Endothelial cell of umbilical vein (primary cell): ENCODE data around the gene PKD2L2. TPM values are rescaled to one million over a fixed set of nuclear protein-coding genes. Genes with fewer than 3 reads are reported as not detected.

Experiments used
- BruUV-seq: library from RNA; stranded (reverse); fragments of 400-500 nt; replicated peaks from 2 replicates; lab custom pipeline; 2021; lab: Mats Ljungman, UMichigan
- CTCF ChIA-PET: fragments of 300-600, 350-600 bp; sonication (Branson Sonifier 250); formaldehyde crosslinking; loops from one replicate; lab custom pipeline; 2021; ENCODE audit warnings: antibody characterized with exemption, inconsistent platforms; lab: Charles Lee
- POLR2A ChIA-PET: fragments of 300-600, 350-600 bp; sonication (Branson Sonifier 250); formaldehyde crosslinking; loops from one replicate; lab custom pipeline; 2021; ENCODE audit warnings: antibody characterized with exemption, inconsistent platforms; lab: Charles Lee
- DNase-seq: peaks from one replicate; pipeline ENCODE4 v3.0.0-alpha.2; 2011; ENCODE audit warnings: low read depth, low spot score
- FAIRE-seq: peaks from 2 replicates; lab custom pipeline; 2011; peaks lifted over from hg19 to GRCh38; lab: Jason Lieb, UNC
- H2AFZ ChIP-seq: 2 replicates; pipeline ENCODE4 v1.6.0; 2012; ENCODE audit warnings: low read depth, low read length, control low read depth, inconsistent platforms
- H3K27ac ChIP-seq: 2 replicates; pipeline ENCODE4 v1.5.1; 2011; ENCODE audit warnings: low read depth, mild to moderate bottlenecking, control low read depth, low read length, moderate library complexity; ENCODE audit not compliant: insufficient read depth
- H3K27me3 ChIP-seq, 2 experiments: 2 replicates each; pipeline versions ENCODE4 v1.6.0 to v1.6.1; 2011; ENCODE audit warnings: low read length in 2 of 2, mixed read lengths in 1 of 2; ENCODE audit not compliant: control insufficient read depth in 2 of 2, insufficient read depth in 2 of 2
- H3K36me3 ChIP-seq, 2 experiments: 2 replicates in 1 of 2; 3 replicates in 1 of 2; pipeline ENCODE4 v1.5.1; 2011; ENCODE audit warnings: low read length in 2 of 2, mild to moderate bottlenecking in 1 of 2, moderate library complexity in 1 of 2; ENCODE audit not compliant: control insufficient read depth in 2 of 2, insufficient read depth in 2 of 2; ENCODE audit errors: extremely low read depth in 1 of 2
- H3K4me1 ChIP-seq: 3 replicates; pipeline ENCODE4 v1.5.1; 2011; ENCODE audit warnings: mild to moderate bottlenecking, low read length; ENCODE audit not compliant: control insufficient read depth, insufficient read depth; ENCODE audit errors: extremely low read depth
- H3K4me2 ChIP-seq: 2 replicates; pipeline ENCODE4 v1.6.1; 2011; ENCODE audit warnings: low read length, control low read depth, mixed read lengths; ENCODE audit not compliant: insufficient read depth
- H3K4me3 ChIP-seq, 3 experiments: fragments of 200-600 bp in 1 of 3; sonication (generic), shearing (Covaris generic) in 1 of 3; replicated peaks in 1 of 3; 2 replicates each; pipeline ENCODE4 v1.5.1; 2011 to 2016; ENCODE audit warnings: control low read depth in 3 of 3, low read length in 3 of 3, mild to moderate bottlenecking in 2 of 3, inconsistent platforms in 1 of 3, low read depth in 1 of 3, moderate library complexity in 1 of 3; ENCODE audit not compliant: insufficient read depth in 1 of 3
- H3K79me2 ChIP-seq: 2 replicates; pipeline ENCODE4 v1.6.0; 2012; ENCODE audit warnings: low read length, inconsistent platforms; ENCODE audit not compliant: control insufficient read depth, insufficient read depth
- H3K9ac ChIP-seq: replicated peaks from 2 replicates; pipeline ENCODE3; 2011; ENCODE audit warnings: low read length, control low read depth; ENCODE audit not compliant: insufficient read depth; ENCODE audit errors: extremely low read depth
- H3K9me1 ChIP-seq: replicated peaks from 3 replicates; pipeline ENCODE4 v1.6.0; 2011; ENCODE audit warnings: mild to moderate bottlenecking, low read length; ENCODE audit not compliant: control insufficient read depth, insufficient read depth; ENCODE audit errors: extremely low read depth
- H3K9me3 ChIP-seq: replicated peaks from 2 replicates; pipeline ENCODE4 v1.5.1; 2012; ENCODE audit warnings: low read length, inconsistent platforms; ENCODE audit not compliant: control insufficient read depth, insufficient read depth
- H4K20me1 ChIP-seq: replicated peaks from 2 replicates; pipeline ENCODE3; 2011; ENCODE audit warnings: mild to moderate bottlenecking, low read length; ENCODE audit not compliant: control insufficient read depth, insufficient read depth; ENCODE audit errors: extremely low read depth
- EZH2 ChIP-seq: IDR thresholded peaks from 2 replicates; pipeline ENCODE4 v1.6.1; 2012; ENCODE audit warnings: borderline replicate concordance, low read depth, mild to moderate bottlenecking, moderate library complexity, low read length, inconsistent platforms; ENCODE audit not compliant: severe bottlenecking
- FOS ChIP-seq: IDR thresholded peaks from 2 replicates; pipeline ENCODE4 v1.6.1; 2011; ENCODE audit warnings: mild to moderate bottlenecking, low read length, moderate library complexity, borderline replicate concordance; ENCODE audit not compliant: insufficient read depth
- GATA2 ChIP-seq: IDR thresholded peaks from 2 replicates; pipeline ENCODE4 v1.7.0; 2011; ENCODE audit warnings: low read depth, mild to moderate bottlenecking, moderate library complexity, mixed read lengths, low read length; ENCODE audit not compliant: insufficient read length, insufficient read depth
- JUN ChIP-seq: IDR thresholded peaks from 2 replicates; pipeline ENCODE4 v1.6.1; 2011; ENCODE audit warnings: borderline replicate concordance, low read depth; ENCODE audit not compliant: insufficient read length, insufficient read depth
- MYC ChIP-seq: IDR thresholded peaks from one replicate; pipeline ENCODE4 v1.6.1; 2011; ENCODE audit warnings: mild to moderate bottlenecking, low read depth, low read length
- POLR2A ChIP-seq: IDR thresholded peaks from 2 replicates; pipeline ENCODE4 v1.6.1; 2012; ENCODE audit warnings: low read depth, mild to moderate bottlenecking, control low read depth, low read length
- POLR2AphosphoS5 ChIP-seq: IDR thresholded peaks from 2 replicates; pipeline ENCODE4 v1.6.1; 2012; ENCODE audit warnings: low read depth, mild to moderate bottlenecking, control low read depth, low read length, moderate library complexity; ENCODE audit not compliant: insufficient read depth
- dilution Hi-C: fragments of 300-500 bp; cut with MboI; formaldehyde crosslinking; loops from one replicate; pipeline ENCODE4 v1.15.0; 2019; ENCODE audit warnings: low sequenced_read_pairs; ENCODE audit not compliant: extremely low pct_ligation_motif_present
- intact Hi-C: fragments of 100-400 bp; cut with micrococcal nuclease; formaldehyde crosslinking; loops from one replicate; pipeline ENCODE4 v1.10.0; 2022
- polyA plus RNA-seq, 4 experiments: library from polyadenylated mRNA; depleted of rRNA in 3 of 4; stranded (reverse) in 3 of 4; unstranded in 1 of 4; fragments of >200 nt; gene quantifications; 2 replicates each; pipeline versions ENCODE4 v1.2.1 to v1.2.3, GENCODE V29; 2011 to 2012; ENCODE audit warnings: missing spikeins in 1 of 4
- total RNA-seq: library from RNA; stranded (reverse); gene quantifications from 2 replicates; pipeline ENCODE4 v1.2.3, GENCODE V29; 2021
- TF ChIP-seq, protein P1 (sequence below): IDR thresholded peaks from 2 replicates; pipeline ENCODE4 v1.6.1; 2011; ENCODE audit not compliant: insufficient read depth, insufficient read length
- TF ChIP-seq, protein P2 (sequence below), 2 donors: IDR thresholded peaks; 1 replicate in 1 of 2; 2 replicates in 1 of 2; pipeline ENCODE4 v1.5.1; 2011; ENCODE audit warnings: low read length in 2 of 2, mild to moderate bottlenecking in 2 of 2, moderate library complexity in 2 of 2, control low read depth in 1 of 2, inconsistent platforms in 1 of 2, low read depth in 1 of 2; ENCODE audit not compliant: insufficient read depth in 1 of 2; ENCODE audit errors: extremely low read depth in 1 of 2

Gene PKD2L2
- total and polyA plus RNA-seq, 2 donors (not counting 3 experiments of a cell fraction or from before 2014, with no cell fraction given), result not detected

DNA sequence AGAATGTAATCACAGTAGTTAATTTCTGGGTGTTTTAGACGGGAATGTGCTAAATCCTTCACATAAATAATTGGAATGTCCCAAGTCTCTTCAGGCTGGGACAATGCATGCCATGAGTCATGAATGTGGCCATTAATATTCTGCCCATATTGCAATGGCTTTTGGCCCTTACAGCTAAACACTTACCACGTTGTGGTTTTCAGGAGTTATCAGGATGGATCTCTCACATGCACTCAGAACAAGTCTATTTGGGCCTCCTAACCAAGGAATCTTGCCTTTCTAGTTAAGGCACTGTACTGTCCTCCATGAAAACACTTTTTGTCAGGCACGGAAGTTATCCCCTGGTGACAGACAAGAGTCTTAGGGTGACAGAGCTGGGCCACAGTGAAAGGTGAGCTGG lies 32.7 kb downstream of the PKD2L2 start:
- Histone ChIP-seq H3K27ac (no peak overlapping the region), H2AFZ (no peak overlapping the region), H3K79me2 (no peaks in the 10 kb centered on the region), H3K4me2 (no peak overlapping the region), H4K20me1 (no peaks in the 10 kb centered on the region), H3K9me3 (no peaks in the 10 kb centered on the region), H3K36me3 (no peaks in the 10 kb centered on the region), H3K9me1 (no peaks in the 10 kb centered on the region), H3K4me1 (peaks cover 9% of the 10 kb centered on the region), H3K27me3 (no peaks in the 10 kb centered on the region), H3K4me3 (no peak overlapping the region), H3K9ac (no peak overlapping the region)
- FAIRE-seq (no peak), DNase-seq (no peak)
- intact Hi-C loops (no loop called here), dilution Hi-C loops (no loop called here)
- ChIA-PET CTCF (interaction anchor here (1.3 kb wide), 1 partner anchor 143 kb away, joined by 4 read pairs; no protein-coding TSS in a partner anchor), POLR2A (no interaction called here)
- no TSS peak for BruUV-seq
- TF ChIP-seq FOS (no peak), EZH2 (no peak), POLR2A (no peak), MYC (no peak), GATA2 (no peak), POLR2AphosphoS5 (no peak), JUN (no peak)
- TF ChIP-seq, protein P1, sequence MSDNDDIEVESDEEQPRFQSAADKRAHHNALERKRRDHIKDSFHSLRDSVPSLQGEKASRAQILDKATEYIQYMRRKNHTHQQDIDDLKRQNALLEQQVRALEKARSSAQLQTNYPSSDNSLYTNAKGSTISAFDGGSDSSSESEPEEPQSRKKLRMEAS, result no peak
- TF ChIP-seq, protein P2, sequence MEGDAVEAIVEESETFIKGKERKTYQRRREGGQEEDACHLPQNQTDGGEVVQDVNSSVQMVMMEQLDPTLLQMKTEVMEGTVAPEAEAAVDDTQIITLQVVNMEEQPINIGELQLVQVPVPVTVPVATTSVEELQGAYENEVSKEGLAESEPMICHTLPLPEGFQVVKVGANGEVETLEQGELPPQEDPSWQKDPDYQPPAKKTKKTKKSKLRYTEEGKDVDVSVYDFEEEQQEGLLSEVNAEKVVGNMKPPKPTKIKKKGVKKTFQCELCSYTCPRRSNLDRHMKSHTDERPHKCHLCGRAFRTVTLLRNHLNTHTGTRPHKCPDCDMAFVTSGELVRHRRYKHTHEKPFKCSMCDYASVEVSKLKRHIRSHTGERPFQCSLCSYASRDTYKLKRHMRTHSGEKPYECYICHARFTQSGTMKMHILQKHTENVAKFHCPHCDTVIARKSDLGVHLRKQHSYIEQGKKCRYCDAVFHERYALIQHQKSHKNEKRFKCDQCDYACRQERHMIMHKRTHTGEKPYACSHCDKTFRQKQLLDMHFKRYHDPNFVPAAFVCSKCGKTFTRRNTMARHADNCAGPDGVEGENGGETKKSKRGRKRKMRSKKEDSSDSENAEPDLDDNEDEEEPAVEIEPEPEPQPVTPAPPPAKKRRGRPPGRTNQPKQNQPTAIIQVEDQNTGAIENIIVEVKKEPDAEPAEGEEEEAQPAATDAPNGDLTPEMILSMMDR (IDR thresholded peaks at IDR 0.05; ENCODE audit: extremely low read depth in 1 of 2, insufficient read depth in 1 of 2, low read depth in 1 of 2, low read length in 2 of 2), result no peak
